Urothelium cell line (cell line): ENCODE measurements around the gene R3HDML.
"Not testable (repeated sequence)": the region's sequence is repeated elsewhere in the genome, so short reads cannot be mapped to it uniquely, and the experiment has no call there.

ENCODE experiments used
- DNase-seq: peaks from one replicate; pipeline ENCODE4 v3.0.0; 2011; ENCODE audit warnings: low spot score, mixed read lengths
- FAIRE-seq: peaks from 2 replicates; lab custom pipeline; 2011; peaks lifted over from hg19 to GRCh38; lab: Jason Lieb, UNC

Gene R3HDML

GRCh38 chr20:44336725-44337380 lies at the start of gene R3HDML:
Gene R3HDML, plus strand, starts transcription at chr20:44337043. Its CDS starts 115 bp downstream, at chr20:44337158.
- DNase-seq (no peak), FAIRE-seq (no peak)

- DNase-seq = no peak
- FAIRE-seq = no peak
Observed at GRCh38 chr20:44287272-44288097, 49.4 kb upstream of the R3HDML start.

- no peak for DNase-seq
- FAIRE-seq = no peak
Observed at GRCh38 chr20:44288252-44288651, 48.6 kb upstream of the R3HDML start.

- no peak for FAIRE-seq
- DNase-seq = no peak
Observed at GRCh38 chr20:44291754-44292153, 45.1 kb upstream of the R3HDML start.

GRCh38 chr20:44296011-44296410 lies 40.8 kb upstream of the R3HDML start:
- FAIRE-seq = no peak
- no peak for DNase-seq

- DNase-seq (no peak), FAIRE-seq (no peak)
Observed at GRCh38 chr20:44297721-44298120, 39.1 kb upstream of the R3HDML start.

GRCh38 chr20:44299011-44299535 lies 37.8 kb upstream of the R3HDML start:
- FAIRE-seq, DNase-seq: not testable (repeated sequence)

- FAIRE-seq = no peak
- no peak for DNase-seq
Observed at GRCh38 chr20:44301285-44301684, 35.6 kb upstream of the R3HDML start.

- no peak for FAIRE-seq
- DNase-seq = no peak
Observed at GRCh38 chr20:44302026-44302669, 34.7 kb upstream of the R3HDML start.

- DNase-seq = no peak
- FAIRE-seq = no peak
Observed at GRCh38 chr20:44302736-44303135, 34.1 kb upstream of the R3HDML start.

- DNase-seq = no peak
- FAIRE-seq = no peak
Observed at GRCh38 chr20:44304383-44304782, 32.5 kb upstream of the R3HDML start.

GRCh38 chr20:44306927-44307326 lies 29.9 kb upstream of the R3HDML start:
- no peak for DNase-seq
- no peak for FAIRE-seq

GRCh38 chr20:44309763-44310663 lies 26.8 kb upstream of the R3HDML start:
- FAIRE-seq (no peak), DNase-seq (peak; percentile 37)

GRCh38 chr20:44310664-44311639 lies 25.9 kb upstream of the R3HDML start, which contains the start of gene FITM2:
Gene FITM2, minus strand, starts transcription at chr20:44311202. Its CDS starts 54 bp downstream, at chr20:44311148.
- peak; percentile 93 for FAIRE-seq
- peak; percentile 100 for DNase-seq

GRCh38 chr20:44314870-44315269 lies 22.0 kb upstream of the R3HDML start:
- no peak for DNase-seq

GRCh38 chr20:44319839-44320422 lies 16.9 kb upstream of the R3HDML start:
- no peak for FAIRE-seq
- DNase-seq = no peak

More at GRCh38 chr20:44314870-44315269, 22.0 kb upstream of the R3HDML start:
- FAIRE-seq = no peak

GRCh38 chr20:44324343-44324742 lies 12.5 kb upstream of the R3HDML start:
- FAIRE-seq (no peak), DNase-seq (no peak)

GRCh38 chr20:44326391-44327159 lies 10.3 kb upstream of the R3HDML start:
- peak; percentile 72 for FAIRE-seq
- DNase-seq = peak; percentile 72
